ENCODE data around the gene GOLPH3.

GOLPH3 gene

DNA sequence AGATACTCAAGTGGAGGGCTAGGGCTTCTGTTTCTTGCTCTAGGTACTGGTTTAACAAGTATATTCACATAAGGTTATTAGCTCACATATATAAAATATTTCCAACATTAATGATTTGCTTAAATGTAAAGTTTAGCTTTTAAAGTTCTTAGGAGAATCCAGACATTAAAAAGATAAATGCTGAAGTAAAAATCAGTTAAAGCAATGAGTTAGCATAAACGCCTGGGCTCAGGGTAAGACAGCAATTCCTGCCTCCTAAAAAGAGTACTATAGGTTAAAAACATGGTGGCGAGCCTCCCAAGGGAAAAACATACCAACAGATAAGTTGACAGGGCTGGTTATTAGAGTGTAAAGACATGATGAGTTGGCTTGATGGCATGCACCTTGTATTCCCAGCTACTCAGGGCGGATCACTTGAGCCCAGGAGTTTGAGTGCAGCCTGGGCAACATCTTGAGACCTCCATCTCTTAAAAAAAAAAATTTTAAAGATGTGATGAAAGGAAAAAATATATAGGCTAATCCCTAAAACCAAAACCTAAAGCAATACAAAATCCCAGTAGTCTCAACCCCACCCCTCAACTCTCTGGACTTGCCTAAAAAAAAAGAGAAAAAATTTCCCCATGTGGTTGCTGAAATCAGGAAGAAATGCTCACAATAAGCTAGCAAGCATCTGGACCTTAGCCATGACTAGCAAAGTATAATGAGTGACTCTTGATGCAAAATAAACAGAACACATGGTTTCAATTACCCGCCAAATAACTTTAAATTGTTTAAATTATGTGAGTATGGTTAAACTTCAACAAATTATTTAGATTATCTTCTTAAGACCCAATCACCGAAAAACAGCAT, 3.6 kb downstream of the GOLPH3 start:
- DNase-seq, result peak; percentile 37

DNA sequence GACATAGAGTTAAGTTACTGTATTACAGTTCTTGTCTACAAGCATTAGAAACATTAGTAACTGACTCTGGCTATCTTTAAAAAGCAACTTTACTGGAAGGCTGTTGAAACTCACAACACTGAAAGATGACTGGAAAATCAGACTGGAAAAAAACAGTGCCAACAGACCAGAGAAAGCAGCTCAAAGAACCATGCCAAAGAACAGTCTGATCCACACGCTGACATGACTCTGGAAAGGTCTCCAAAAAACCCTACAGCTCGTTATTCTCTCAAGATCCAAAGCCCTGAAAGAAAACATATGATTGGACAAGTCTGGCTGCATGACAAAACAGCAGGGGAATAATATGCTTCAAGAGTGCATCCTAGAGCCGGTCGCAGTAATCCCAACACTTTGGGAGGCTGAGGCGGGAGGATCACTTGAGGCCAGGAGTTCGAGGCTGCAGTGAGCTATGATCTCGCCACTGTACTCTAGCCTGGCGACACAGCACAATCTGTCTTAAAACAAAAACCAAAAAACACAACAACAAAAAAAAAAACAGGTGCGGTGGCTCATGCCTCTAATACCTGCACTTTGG, 5.6 kb downstream of the GOLPH3 start:
- DNase-seq, result no peak

- DNase-seq, result no peak
Observed at GRCh38 chr5:32165597-32165996, 8.5 kb downstream of the GOLPH3 start.

DNA sequence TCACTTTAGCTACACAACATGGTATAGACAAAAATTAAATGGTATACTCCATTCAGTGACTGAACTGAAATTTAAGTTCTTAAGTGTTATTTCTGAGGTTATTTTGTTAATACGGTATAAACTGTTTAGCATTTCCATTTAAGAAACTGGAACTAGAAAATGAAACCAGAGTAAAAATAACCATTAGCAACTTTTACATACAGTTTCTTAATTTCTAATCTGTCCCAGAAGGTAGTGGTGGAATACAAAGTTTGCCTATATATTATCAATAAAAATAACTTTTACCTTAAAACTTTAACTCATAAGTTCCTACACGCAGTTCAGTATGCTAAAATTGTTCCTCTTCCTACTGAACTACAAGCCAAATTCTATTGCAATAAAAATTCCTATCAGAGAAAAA, 10.3 kb downstream of the GOLPH3 start:
- peak; percentile 42 for DNase-seq

- no peak for DNase-seq
Observed at GRCh38 chr5:32163053-32163452, 11.1 kb downstream of the GOLPH3 start.

GRCh38 chr5:32160228-32160627, 13.9 kb downstream of the GOLPH3 start:
- no peak for DNase-seq

DNA sequence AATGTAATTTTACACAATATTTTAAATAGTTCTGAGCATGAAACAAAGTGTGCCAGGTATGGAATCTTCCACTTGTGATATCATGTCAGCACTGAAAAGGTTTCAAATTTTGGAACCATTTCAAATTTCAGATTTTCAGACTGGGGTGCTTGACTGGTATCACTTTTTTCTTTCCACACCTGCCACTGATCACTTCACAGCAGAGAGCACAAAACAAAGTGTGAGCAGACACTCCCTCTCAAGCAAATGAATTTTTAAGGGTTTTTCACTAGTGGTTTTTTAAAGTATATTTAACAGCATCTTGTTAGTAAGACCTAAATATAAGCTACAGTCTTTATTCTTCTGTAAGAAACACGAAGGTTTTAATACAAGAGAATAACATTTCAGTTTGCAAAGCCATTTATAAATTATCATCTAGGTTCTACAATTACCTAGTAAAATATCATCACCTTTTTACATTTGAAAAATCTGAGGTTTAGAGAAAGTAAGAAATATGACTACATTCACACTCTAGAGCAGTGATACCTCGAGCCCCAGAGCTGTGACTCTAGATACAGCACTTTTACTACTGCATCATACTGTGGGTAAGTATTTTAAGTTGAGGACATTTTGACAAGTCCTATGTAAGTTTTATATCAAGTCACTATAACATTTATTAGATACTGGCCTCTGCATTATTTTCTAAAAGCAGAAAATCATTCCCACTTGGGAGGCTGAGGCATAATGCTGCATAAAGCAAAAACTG, 14.6 kb downstream of the GOLPH3 start:
- no peak for DNase-seq

- DNase-seq, result no peak
Observed at GRCh38 chr5:32158679-32158975, 15.5 kb downstream of the GOLPH3 start.

DNA sequence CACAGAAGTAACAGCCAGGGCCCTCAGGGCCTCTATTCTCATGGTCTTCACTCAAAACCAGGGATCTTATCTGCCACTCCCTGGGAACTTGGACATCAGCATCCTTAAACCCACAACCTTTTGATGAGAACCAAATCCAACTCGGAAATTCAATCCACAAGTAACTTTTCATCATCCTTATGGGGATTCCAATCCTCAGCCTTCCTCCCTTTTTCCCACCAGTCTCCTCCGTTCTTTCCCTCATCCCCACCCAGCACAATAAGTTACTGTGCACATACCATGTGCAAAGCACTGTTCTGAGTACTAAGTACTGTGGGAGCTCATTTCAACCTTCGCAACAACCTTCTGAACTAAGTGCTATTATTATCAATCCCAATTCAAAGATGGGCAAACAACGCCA, 17.0 kb downstream of the GOLPH3 start:
- DNase-seq, result no peak

DNA sequence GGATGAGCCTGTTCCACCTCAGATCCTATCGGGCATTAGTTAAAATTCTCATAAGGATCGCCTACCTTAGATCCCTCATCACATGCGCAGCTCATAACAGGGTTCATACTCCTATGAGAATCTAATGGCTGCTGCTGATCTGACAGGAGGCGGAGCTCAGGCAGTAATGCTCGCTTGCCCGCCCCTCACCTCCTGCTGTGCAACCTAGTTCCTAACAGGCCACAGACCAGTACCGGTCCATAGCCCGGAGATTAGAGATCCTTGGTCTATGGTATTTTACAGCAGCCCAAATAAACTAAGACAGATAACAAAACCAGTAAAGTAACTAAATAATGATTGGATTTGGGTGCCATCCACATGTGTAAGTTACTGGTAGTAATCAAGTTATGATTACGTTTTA, 17.5 kb downstream of the GOLPH3 start:
- no peak for DNase-seq

- DNase-seq, result no peak
Observed at GRCh38 chr5:32155211-32155610, 18.9 kb downstream of the GOLPH3 start.

DNA sequence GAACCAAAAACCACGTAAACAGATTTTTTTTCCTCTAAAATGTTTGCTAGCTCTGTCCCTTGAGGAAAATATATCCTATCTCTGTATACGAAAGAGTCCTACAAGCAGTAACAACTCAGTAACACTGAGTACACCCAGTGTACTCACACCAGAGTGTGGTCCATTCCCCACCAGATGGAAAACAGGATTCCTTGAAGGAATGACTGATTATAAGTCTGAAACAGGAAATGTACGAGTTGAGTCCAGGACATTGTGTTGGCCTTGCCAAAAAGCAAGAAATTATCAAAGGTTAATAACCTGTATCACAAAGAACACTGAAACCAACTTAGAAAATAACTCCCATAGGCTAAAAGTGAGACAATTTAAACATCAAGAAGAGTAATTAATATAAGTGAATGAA, 20.4 kb downstream of the GOLPH3 start:
- no peak for DNase-seq

DNA sequence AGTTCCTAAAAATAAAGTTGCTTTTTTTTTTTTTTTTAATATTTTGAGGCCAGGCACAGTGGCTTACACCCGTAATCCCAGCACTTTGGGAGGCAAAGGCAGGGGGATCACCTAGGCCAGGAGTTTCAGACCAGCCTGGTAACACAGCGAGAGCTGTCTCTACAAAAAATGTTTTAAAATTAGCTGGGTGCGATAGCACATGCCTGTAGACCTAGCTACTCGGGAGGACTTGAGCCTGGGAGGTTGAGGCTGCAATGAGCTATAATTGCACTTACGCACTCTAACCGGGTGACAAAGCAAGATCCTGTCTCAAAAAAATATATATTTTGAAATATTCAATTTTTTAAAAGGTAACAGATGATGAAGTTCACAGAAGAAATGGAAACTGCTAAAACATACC, 22.9 kb downstream of the GOLPH3 start:
- DNase-seq, result no peak

DNA sequence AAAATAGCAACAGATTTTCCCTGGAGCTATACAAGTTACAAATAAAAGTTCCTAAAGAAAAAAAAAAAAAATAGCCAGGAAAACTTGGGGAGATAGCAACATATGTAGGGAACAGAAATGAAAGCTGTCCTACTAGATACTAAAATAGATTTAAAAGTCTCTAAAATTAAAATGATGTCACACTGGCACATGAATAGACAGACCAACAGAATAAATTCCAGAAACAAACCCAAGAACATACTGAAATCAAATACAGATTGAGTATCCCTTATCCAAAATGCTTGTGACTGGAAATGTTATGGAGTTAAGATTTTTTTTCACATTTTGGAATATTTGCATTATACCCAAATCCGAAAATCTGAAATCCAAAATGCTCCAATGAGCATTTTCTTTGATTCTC, 23.8 kb downstream of the GOLPH3 start:
- no peak for DNase-seq

GRCh38 chr5:32147959-32148358, 26.2 kb downstream of the GOLPH3 start:
- DNase-seq, result no peak

DNA sequence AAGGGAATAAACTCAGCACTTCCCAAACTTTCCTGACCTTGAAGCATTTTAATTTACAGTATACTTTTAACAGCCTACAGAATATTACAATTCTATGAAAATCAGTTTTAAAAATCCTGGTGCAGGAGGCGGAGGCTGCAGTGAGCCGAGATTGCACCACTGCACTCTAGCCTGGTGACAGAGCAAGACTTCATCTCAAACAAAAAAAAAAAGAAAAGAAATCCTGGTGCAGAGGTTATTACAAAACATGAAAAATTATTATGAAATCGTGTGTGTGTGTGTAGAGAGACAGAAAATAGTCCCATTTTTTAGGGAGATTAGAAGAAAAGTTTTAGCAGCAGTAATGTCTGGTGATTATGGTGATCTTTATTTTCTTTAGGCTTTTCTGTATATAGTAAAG, 26.9 kb downstream of the GOLPH3 start:
- DNase-seq, result peak; percentile 52

DNA sequence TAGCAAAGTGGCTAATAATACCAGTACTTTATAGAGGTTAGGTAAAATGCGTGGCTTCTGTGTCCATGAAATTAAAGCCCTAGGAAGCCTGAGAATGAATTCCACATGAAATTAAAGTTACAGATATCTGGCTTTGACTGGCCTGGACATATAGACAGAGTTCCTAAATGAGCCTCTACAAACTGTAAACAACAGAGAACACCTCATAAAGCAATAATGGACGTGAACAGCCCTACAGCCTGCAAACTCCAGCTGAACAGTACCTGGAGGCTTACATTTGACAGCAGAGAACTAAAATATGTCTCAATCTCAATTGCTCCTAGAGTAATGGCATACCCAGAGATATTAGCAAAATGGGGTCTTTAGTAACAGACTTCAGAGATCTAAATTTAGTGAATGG, 28.7 kb downstream of the GOLPH3 start:
- DNase-seq, result no peak

DNA sequence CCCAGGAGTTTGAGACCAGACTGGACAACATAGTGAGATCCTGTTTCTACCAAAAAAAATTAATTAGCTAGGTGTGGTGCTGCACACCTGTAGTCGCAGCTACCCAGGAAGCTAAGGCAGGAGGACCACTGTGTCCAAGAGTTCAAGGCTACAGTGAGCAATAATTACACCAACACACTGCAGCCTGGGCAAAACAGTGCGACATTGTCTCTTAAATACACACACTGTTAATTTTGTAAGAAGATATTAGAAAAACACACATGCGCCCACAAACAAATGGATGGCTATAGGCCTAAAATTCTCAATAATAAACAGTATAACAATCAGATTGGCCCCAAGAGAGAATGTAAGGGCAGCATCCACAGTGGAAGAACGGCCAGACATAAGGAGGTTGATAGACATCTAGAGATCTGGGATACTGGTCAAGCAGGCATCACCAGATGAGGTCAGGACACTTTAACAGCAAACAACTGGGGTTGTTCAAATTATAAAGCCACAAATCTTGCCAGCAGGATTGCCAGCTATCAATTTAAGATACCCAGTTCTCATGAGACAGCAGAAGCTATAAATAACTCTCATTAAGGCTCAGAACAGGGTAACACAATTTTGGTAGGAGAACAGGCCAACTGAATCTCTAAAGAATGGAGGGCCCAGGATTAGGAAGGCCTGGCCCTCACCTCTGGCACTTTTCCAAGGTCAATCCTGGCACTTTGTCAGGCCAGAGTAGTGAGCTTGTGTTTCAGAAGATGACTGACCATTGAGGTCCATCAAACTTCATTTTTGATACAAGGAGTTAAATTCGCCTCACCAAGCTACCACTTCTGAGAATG, 29.5 kb downstream of the GOLPH3 start:
- DNase-seq, result no peak

DNA sequence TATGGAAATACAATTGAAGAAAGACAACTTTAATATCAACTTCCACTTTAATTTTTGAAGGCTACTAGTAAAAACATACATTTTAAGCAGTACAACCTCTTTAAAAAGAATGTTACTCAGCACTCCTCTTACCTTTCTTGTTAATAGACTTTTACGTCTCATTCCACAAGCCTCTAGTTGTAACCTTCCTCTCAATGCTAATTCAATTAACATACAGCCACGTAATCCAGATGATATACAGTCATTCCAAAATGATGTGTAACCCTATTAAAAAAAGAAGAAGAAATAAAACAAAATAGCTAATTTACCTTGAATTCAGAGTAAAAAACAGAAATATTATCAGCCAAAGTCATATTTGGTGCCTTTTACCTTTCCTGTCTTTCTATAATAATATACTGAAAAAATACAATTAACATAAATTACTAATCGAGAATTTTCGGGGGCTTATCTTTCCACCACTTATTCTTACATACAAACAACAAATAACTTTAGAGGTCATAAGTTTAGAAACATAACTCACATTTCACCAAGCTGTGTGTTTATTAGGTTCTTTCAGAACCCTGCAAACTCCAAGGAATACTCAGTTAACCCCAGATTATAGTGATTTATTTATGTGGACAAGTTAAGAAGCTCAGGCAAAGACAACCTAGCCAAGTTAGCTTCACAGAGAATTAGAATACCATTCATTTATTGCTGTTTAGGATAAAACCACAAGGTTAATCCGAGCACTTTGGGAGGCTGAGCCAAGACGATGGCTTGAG, 30.3 kb downstream of the GOLPH3 start:
- no peak for DNase-seq

DNA sequence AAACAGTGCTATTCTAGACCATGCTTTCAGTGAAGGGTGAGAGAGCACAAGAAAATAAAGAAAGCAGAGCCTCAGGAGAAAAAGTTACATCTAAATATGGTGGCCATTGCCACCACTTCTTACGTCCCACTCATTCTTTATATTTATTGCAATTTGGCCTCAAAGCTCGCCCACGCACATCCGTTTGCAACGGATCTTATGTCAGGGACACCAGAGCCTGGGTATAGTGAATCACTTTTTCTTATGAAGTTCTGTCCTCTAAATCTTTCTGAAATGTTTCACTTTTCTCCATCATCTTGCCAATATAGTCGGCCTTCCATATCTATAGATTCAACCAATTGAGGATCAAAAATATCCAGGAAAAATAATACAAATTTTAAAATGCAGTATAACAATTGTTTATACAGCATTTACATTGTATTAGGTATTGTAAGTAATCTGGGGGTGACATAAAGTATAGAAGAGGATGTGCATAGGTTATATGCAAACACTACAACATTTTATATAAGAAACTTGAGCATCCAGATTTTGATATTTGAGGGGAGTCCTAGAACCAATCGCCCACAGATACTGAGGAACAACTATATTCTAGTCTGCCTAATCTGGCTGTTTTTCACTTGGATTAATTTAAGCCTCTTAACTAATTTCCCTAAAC, 35.2 kb downstream of the GOLPH3 start:
- DNase-seq, result peak; percentile 52

- no peak for DNase-seq
Observed at GRCh38 chr5:32136342-32136741, 37.8 kb downstream of the GOLPH3 start.

- DNase-seq, result no peak
Observed at GRCh38 chr5:32135086-32135485, 39.0 kb downstream of the GOLPH3 start.

Data from suppressor macrophage treated with lipopolysaccharide for 4 hours (primary cell).